IMR-90 (cell line): ENCODE results near the gene BFSP1. TPM values are rescaled to one million over a fixed set of nuclear protein-coding genes. Genes with fewer than 3 reads are reported as not detected.

Experiments
- ATAC-seq: fragments of 200-7000 bp; cut with Tn5 transposase; 2 replicates; pipeline ENCODE4 v1.9.1; 2020; ENCODE audit warnings: low read depth, mild to moderate bottlenecking, moderate library complexity
- BruUV-seq: library from RNA; stranded (reverse); fragments of 400-500 nt; replicated peaks from 2 replicates; lab custom pipeline; 2021; lab: Mats Ljungman, UMichigan
- CTCF ChIA-PET: fragments of 300-600 bp; formaldehyde crosslinking; extraction: SDS; loops from one replicate; lab custom pipeline; 2021; ENCODE audit warnings: antibody characterized with exemption; lab: Yijun Ruan, JAX
- POLR2A ChIA-PET: fragments of 300-600 bp; sonication (Branson Sonifier 250); formaldehyde crosslinking; loops from one replicate; lab custom pipeline; 2022; ENCODE audit warnings: antibody characterized with exemption; ENCODE audit not compliant: unreplicated experiment; lab: Charles Lee
- DNase-seq: peaks from one replicate; pipeline ENCODE4 v3.0.0; 2013
- H2AFZ ChIP-seq: replicated peaks from 2 replicates; pipeline ENCODE3; 2013; ENCODE audit warnings: low read length, mild to moderate bottlenecking; ENCODE audit not compliant: poor library complexity
- H2AK5ac ChIP-seq: 2 replicates; pipeline ENCODE4 v1.6.1; 2013; ENCODE audit warnings: low read depth, low read length, inconsistent platforms
- H2AK9ac ChIP-seq: replicated peaks from 2 replicates; pipeline ENCODE3; 2013; ENCODE audit warnings: mild to moderate bottlenecking, low read depth, low read length, moderate library complexity; ENCODE audit not compliant: poor library complexity
- H2BK120ac ChIP-seq: 2 replicates; pipeline ENCODE4 v1.6.1; 2013; ENCODE audit warnings: low read depth, low read length, inconsistent platforms
- H2BK15ac ChIP-seq: 3 replicates; pipeline ENCODE4 v1.6.1; 2013; ENCODE audit warnings: low read depth, low read length, inconsistent platforms
- H2BK20ac ChIP-seq: 2 replicates; pipeline ENCODE4 v1.6.1; 2013; ENCODE audit warnings: low read depth, mild to moderate bottlenecking, inconsistent platforms, low read length, moderate library complexity
- H2BK5ac ChIP-seq: 2 replicates; pipeline ENCODE4 v1.6.1; 2013; ENCODE audit warnings: mild to moderate bottlenecking, low read depth, low read length, inconsistent platforms; ENCODE audit not compliant: poor library complexity, severe bottlenecking
- H3K14ac ChIP-seq: replicated peaks from 2 replicates; pipeline ENCODE4 v1.6.1; 2013; ENCODE audit warnings: low read depth, low read length, inconsistent platforms
- H3K18ac ChIP-seq: 2 replicates; pipeline ENCODE4 v1.6.1; 2013; ENCODE audit warnings: low read depth, low read length, control low read depth
- H3K23ac ChIP-seq: 2 replicates; pipeline ENCODE4 v1.6.1; 2013; ENCODE audit warnings: low read depth, low read length, inconsistent platforms
- H3K27ac ChIP-seq: 2 replicates; pipeline ENCODE4 v1.5.1; 2013; ENCODE audit warnings: mild to moderate bottlenecking, control low read depth, low read length; ENCODE audit not compliant: insufficient read depth
- H3K27me3 ChIP-seq: 2 replicates; pipeline ENCODE4 v1.6.1; 2013; ENCODE audit warnings: low read length; ENCODE audit not compliant: control insufficient read depth, insufficient read depth
- H3K36me3 ChIP-seq: 2 replicates; pipeline ENCODE4 v1.6.1; 2013; ENCODE audit warnings: low read length, mixed read lengths; ENCODE audit not compliant: control insufficient read depth, insufficient read depth
- H3K4ac ChIP-seq: 2 replicates; pipeline ENCODE4 v1.6.1; 2013; ENCODE audit warnings: low read depth, low read length, inconsistent platforms
- H3K4me1 ChIP-seq: 2 replicates; pipeline ENCODE4 v1.6.1; 2013; ENCODE audit warnings: low read length, mixed read lengths; ENCODE audit not compliant: control insufficient read depth, insufficient read depth
- H3K4me2 ChIP-seq: 2 replicates; pipeline ENCODE4 v1.6.1; 2013; ENCODE audit warnings: low read depth, mild to moderate bottlenecking, control low read depth, low read length, moderate library complexity
- H3K4me3 ChIP-seq: 2 replicates; pipeline ENCODE4 v1.5.1; 2013; ENCODE audit warnings: low read depth, mild to moderate bottlenecking, control low read depth, low read length, moderate library complexity; ENCODE audit not compliant: insufficient read depth
- H3K56ac ChIP-seq: 2 replicates; pipeline ENCODE4 v1.6.1; 2013; ENCODE audit warnings: low read length, inconsistent platforms; ENCODE audit not compliant: insufficient read depth; ENCODE audit errors: extremely low read depth
- H3K79me1 ChIP-seq, 2 experiments: 2 replicates each; pipeline ENCODE4 v1.6.1; 2013; ENCODE audit warnings: low read length in 2 of 2, inconsistent platforms in 1 of 2, low read depth in 1 of 2
- H3K9ac ChIP-seq: 2 replicates; pipeline ENCODE4 v1.6.1; 2013; ENCODE audit warnings: low read depth, low read length, control low read depth
- H3K9me1 ChIP-seq: 2 replicates; pipeline ENCODE4 v1.6.1; 2013; ENCODE audit warnings: low read length, inconsistent platforms; ENCODE audit not compliant: insufficient read depth
- H3K9me3 ChIP-seq: 2 replicates; pipeline ENCODE4 v1.6.1; 2013; ENCODE audit warnings: low read length; ENCODE audit not compliant: control insufficient read depth, insufficient read depth
- H4K20me1 ChIP-seq: 2 replicates; pipeline ENCODE4 v1.6.1; 2013; ENCODE audit warnings: low read length, inconsistent platforms; ENCODE audit not compliant: insufficient read depth
- H4K5ac ChIP-seq: 2 replicates; pipeline ENCODE4 v1.6.1; 2013; ENCODE audit warnings: mild to moderate bottlenecking, low read depth, low read length, control low read depth
- H4K8ac ChIP-seq, 2 experiments: 2 replicates each; pipeline ENCODE4 v1.6.1; 2013; ENCODE audit warnings: low read depth in 2 of 2, low read length in 2 of 2, control low read depth in 1 of 2, inconsistent platforms in 1 of 2
- H4K91ac ChIP-seq: 2 replicates; pipeline ENCODE4 v1.6.1; 2013; ENCODE audit warnings: low read depth, low read length, inconsistent platforms; ENCODE audit not compliant: insufficient read depth
- BHLHE40 ChIP-seq: fragments of 150-350 bp; IDR thresholded peaks from 2 replicates; pipeline ENCODE4 v1.6.1; 2016; ENCODE audit warnings: mild to moderate bottlenecking, low read depth, low read length
- CEBPB ChIP-seq: IDR thresholded peaks from 2 replicates; pipeline ENCODE4 v1.6.1; 2012; ENCODE audit warnings: low read depth, low read length, improper control_type of control experiment
- CHD1 ChIP-seq: IDR thresholded peaks from 2 replicates; pipeline ENCODE4 v1.6.1; 2012; ENCODE audit warnings: low read depth, low read length, improper control_type of control experiment
- CTCF ChIP-seq: conservative IDR thresholded peaks from 2 replicates; pipeline ENCODE4 v1.5.1; 2012; ENCODE audit warnings: mild to moderate bottlenecking, low read depth, low read length, improper control_type of control experiment
- ELK1 ChIP-seq: fragments of 150-350 bp; IDR thresholded peaks from 2 replicates; pipeline ENCODE4 v1.6.1; 2016; ENCODE audit warnings: low read depth, mild to moderate bottlenecking, low read length, moderate library complexity, borderline replicate concordance
- FOS ChIP-seq: fragments of 150-350 bp; IDR thresholded peaks from 2 replicates; pipeline ENCODE4 v1.6.1; 2016; ENCODE audit warnings: low read depth, low read length
- MAFK ChIP-seq: IDR thresholded peaks from 2 replicates; pipeline ENCODE4 v1.6.1; 2012; ENCODE audit warnings: low read depth, low read length, improper control_type of control experiment
- MAZ ChIP-seq: IDR thresholded peaks from 2 replicates; pipeline ENCODE4 v1.6.1; 2012; ENCODE audit warnings: low read depth, mild to moderate bottlenecking, low read length, improper control_type of control experiment, moderate library complexity, borderline replicate concordance
- MXI1 ChIP-seq: IDR thresholded peaks from 2 replicates; pipeline ENCODE4 v1.6.1; 2012; ENCODE audit warnings: low read depth, mild to moderate bottlenecking, low read length, moderate library complexity, borderline replicate concordance
- NFE2L2 ChIP-seq: fragments of 150-350 bp; IDR thresholded peaks from 2 replicates; pipeline ENCODE4 v1.6.1; 2016; ENCODE audit warnings: low read depth, mild to moderate bottlenecking, low read length
- POLR2A ChIP-seq: IDR thresholded peaks from 2 replicates; pipeline ENCODE4 v1.6.1; 2012; ENCODE audit warnings: mild to moderate bottlenecking, low read depth, low read length
- RAD21 ChIP-seq: IDR thresholded peaks from 2 replicates; pipeline ENCODE4 v1.6.1; 2012; ENCODE audit warnings: low read length, improper control_type of control experiment
- RCOR1 ChIP-seq: IDR thresholded peaks from 2 replicates; pipeline ENCODE4 v1.6.1; 2012; ENCODE audit warnings: mild to moderate bottlenecking, low read length, improper control_type of control experiment; ENCODE audit not compliant: insufficient replicate concordance
- RFX5 ChIP-seq: IDR thresholded peaks from 2 replicates; pipeline ENCODE4 v1.8.0; 2012; ENCODE audit warnings: low read depth, mild to moderate bottlenecking, low read length, moderate library complexity
- SMC3 ChIP-seq: fragments of 150-350 bp; IDR thresholded peaks from 2 replicates; pipeline ENCODE4 v1.6.1; 2016; ENCODE audit warnings: low read depth, mild to moderate bottlenecking, antibody characterized with exemption, low read length, moderate library complexity
- USF2 ChIP-seq: fragments of 150-350 bp; IDR thresholded peaks from 2 replicates; pipeline ENCODE4 v1.6.1; 2017; ENCODE audit warnings: mild to moderate bottlenecking, antibody characterized with exemption, low read length, low read depth
- WGBS, 2 experiments: methylation state at CpG; one replicate each; pipeline versions ENCODE4 v1.1.5 to v1.1.7; 2013; ENCODE audit warnings: missing lambda C conversion rate in 2 of 2; ENCODE audit not compliant: insufficient read length in 1 of 2; ENCODE audit errors: extremely low coverage in 2 of 2; 5-methylcytosine and 5-hydroxymethylcytosine counted together
- dilution Hi-C: fragments of 300-500 bp; cut with HindIII; formaldehyde crosslinking; loops from one replicate; pipeline ENCODE4 v1.14.3; 2018; ENCODE audit warnings: low sequenced_read_pairs; ENCODE audit not compliant: unreplicated experiment
- in situ Hi-C: fragments of 300-500 bp; cut with MboI; formaldehyde crosslinking; loops from 3 replicates; pipeline ENCODE4 v1.14.3; 2019; ENCODE audit warnings: low sequenced_read_pairs, inconsistent platforms, mixed read lengths
- intact Hi-C: fragments of 100-400 bp; cut with micrococcal nuclease; formaldehyde crosslinking; loops from 2 replicates; pipeline ENCODE4 v1.10.0; 2022
- polyA plus RNA-seq, 3 experiments: library from polyadenylated mRNA; depleted of rRNA; stranded (reverse); fragments of >200 nt; gene quantifications; 2 replicates each; pipeline ENCODE4 v1.2.3, GENCODE V29; 2012; ENCODE audit warnings: low replicate concordance in 1 of 3
- total RNA-seq: library from RNA; depleted of rRNA; stranded (reverse); fragments of >200 nt; gene quantifications from 2 replicates; pipeline ENCODE4 v1.2.3, GENCODE V29; 2012

The BFSP1 gene
- total and polyA plus RNA-seq, 2 of the 4 experiments (the other 2 are of a cell fraction), result 1.1 to 2.0 TPM

- Histone ChIP-seq H3K4me1 (no peaks in the 10 kb centered on the region), H3K9me3 (no peaks in the 10 kb centered on the region), H3K14ac (no peak overlapping the region), H3K56ac (no peak overlapping the region), H4K20me1 (no peaks in the 10 kb centered on the region), H2BK15ac (no peak overlapping the region), H2BK20ac (no peak overlapping the region), H3K23ac (no peak overlapping the region), H3K18ac (no peak overlapping the region), H3K4me2 (no peak overlapping the region), H4K5ac (no peak overlapping the region), H2AK5ac (no peak overlapping the region), H3K4ac (no peak overlapping the region), H3K79me1 (no peaks in the 10 kb centered on the region), H2AFZ (no peak overlapping the region), H3K27me3 (peaks cover 16% of the 10 kb centered on the region), H2AK9ac (no peak overlapping the region), H3K9me1 (no peaks in the 10 kb centered on the region), H2BK5ac (no peak overlapping the region), H2BK120ac (no peak overlapping the region), H3K9ac (no peak overlapping the region), H4K8ac (no peak overlapping the region), H3K36me3 (no peaks in the 10 kb centered on the region), H4K91ac (no peak overlapping the region), H3K27ac (no peak overlapping the region), H3K4me3 (no peak overlapping the region)
- ChIA-PET POLR2A (no interaction called here), CTCF (interaction anchor here (0.7 kb wide), 1 partner anchor 9 kb away, joined by 3 read pairs; no protein-coding TSS in a partner anchor)
- no TSS peak for BruUV-seq
- ATAC-seq (no peak), DNase-seq (no peak)
- dilution Hi-C loops, result no loop called here
- intact Hi-C loops, result no loop called here
- TF ChIP-seq MAZ, result no peak
- no peak for TF ChIP-seq RCOR1
- no peak for TF ChIP-seq FOS
- no peak for TF ChIP-seq RAD21
- TF ChIP-seq CHD1, result no peak
- no peak for TF ChIP-seq MXI1
- TF ChIP-seq ELK1, result no peak
- no peak for TF ChIP-seq CTCF
- TF ChIP-seq CEBPB, result no peak
- no peak for TF ChIP-seq SMC3
- no peak for TF ChIP-seq POLR2A
- no peak for TF ChIP-seq USF2
- TF ChIP-seq NFE2L2, result no peak
- no peak for TF ChIP-seq MAFK
- TF ChIP-seq RFX5, result no peak
- no peak for TF ChIP-seq BHLHE40
- whole genome bisulfite sequencing, 2 experiments, result no CpG with 5 or more reads among the region's 2 CpGs
- in situ Hi-C loops, result loop anchor here (10.0 kb wide), 2 partner anchors 411 to 481 kb away; no protein-coding TSS in a partner anchor
Measured at GRCh38 chr20:17513939-17514338, 17.2 kb downstream of the BFSP1 start.
